Lower lobe of right lung (tissue), 2 donors: Measurements from ENCODE around the gene MAGI2. TPM values are rescaled to one million over a fixed set of nuclear protein-coding genes. Genes with fewer than 3 reads are reported as not detected.

Experiments
- ATAC-seq, 2 donors: fragments of 200-7000 bp; cut with Tn5 transposase; one replicate each; pipeline ENCODE4 v1.9.1; 2020 to 2022; ENCODE audit warnings: mild to moderate bottlenecking in 2 of 2, moderate library complexity in 2 of 2
- DNase-seq: peaks from one replicate; pipeline ENCODE4 v3.0.0-alpha.2; 2020
- H3K27ac ChIP-seq: fragments of 200-600 bp; one replicate; pipeline ENCODE4 v1.8.0; 2022
- H3K27me3 ChIP-seq: fragments of 200-600 bp; one replicate; pipeline ENCODE4 v1.8.0; 2022; ENCODE audit warnings: low read depth
- H3K36me3 ChIP-seq: fragments of 200-600 bp; one replicate; pipeline ENCODE4 v1.8.0; 2022; ENCODE audit warnings: mild to moderate bottlenecking
- H3K4me1 ChIP-seq: fragments of 200-600 bp; one replicate; pipeline ENCODE4 v1.8.0; 2022
- H3K4me3 ChIP-seq: fragments of 200-600 bp; one replicate; pipeline ENCODE4 v1.8.0; 2022; ENCODE audit warnings: mild to moderate bottlenecking
- H3K9me3 ChIP-seq: fragments of 200-600 bp; one replicate; pipeline ENCODE4 v1.8.0; 2022
- CTCF ChIP-seq: fragments of 200-600 bp; IDR thresholded peaks from one replicate; pipeline ENCODE4 v1.8.0; 2022; ENCODE audit warnings: antibody characterized with exemption, mild to moderate bottlenecking
- intact Hi-C: fragments of 100-400 bp; cut with DNase I; formaldehyde crosslinking; loops from one replicate; pipeline ENCODE4 v1.11.0; 2022
- total RNA-seq: library from RNA; stranded (reverse); fragmentation: NEBNext Ultra II Directional; extraction: Animal tissue kit (Norgen Biotek cat#: 25700); gene quantifications from one replicate; pipeline ENCODE4 v1.2.1, GENCODE V29; 2021
- donor health status: DM: no; HTN: yes; CAD: no; lungs with severe emphysema.

MAGI2 gene
- total RNA-seq, 1 donor from 2014 or later = 15.3 TPM

GRCh38 chr7:79130715-79131114 lies 322.8 kb downstream of the MAGI2 start:
- no peak overlapping the region for H3K4me3 ChIP-seq
- DNase-seq (no peak), ATAC-seq (no peak)
- H3K9me3 ChIP-seq = no peaks in the 10 kb centered on the region
- no peaks in the 10 kb centered on the region for H3K27me3 ChIP-seq
- intact Hi-C loops = no loop called here
- TF ChIP-seq CTCF = no peak
- no peak overlapping the region for H3K27ac ChIP-seq
- H3K36me3 ChIP-seq = no peaks in the 10 kb centered on the region
- no peaks in the 10 kb centered on the region for H3K4me1 ChIP-seq

- no peaks in the 10 kb centered on the region for H3K36me3 ChIP-seq
- no peak for TF ChIP-seq CTCF
- H3K27me3 ChIP-seq = no peaks in the 10 kb centered on the region
- H3K9me3 ChIP-seq = no peaks in the 10 kb centered on the region
- ATAC-seq (no peak), DNase-seq (no peak)
- no peak overlapping the region for H3K27ac ChIP-seq
- H3K4me1 ChIP-seq = no peaks in the 10 kb centered on the region
- intact Hi-C loops = no loop called here
- H3K4me3 ChIP-seq = no peak overlapping the region
Observed at GRCh38 chr7:79124331-79124730, 329.1 kb downstream of the MAGI2 start.

DNA sequence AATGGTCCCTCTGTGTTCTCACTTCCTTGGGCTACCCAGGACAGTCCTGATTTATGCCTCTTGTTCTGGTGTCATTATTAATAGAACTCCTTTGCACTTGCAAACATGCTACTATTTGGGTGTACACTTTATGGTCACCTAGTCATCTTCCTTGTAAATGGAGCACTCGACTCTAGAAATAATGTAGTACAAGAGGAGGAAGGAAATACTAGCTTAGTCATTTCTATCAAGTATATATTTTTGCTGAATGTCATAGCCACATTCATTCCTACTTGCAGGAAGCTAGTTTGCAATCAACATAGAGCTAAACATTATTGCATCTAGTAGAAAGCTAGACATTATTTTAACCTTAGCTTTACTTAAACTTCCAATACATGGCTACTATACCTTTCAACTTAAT lies 335.3 kb downstream of the MAGI2 start:
- Histone ChIP-seq H3K36me3 (no peaks in the 10 kb centered on the region), H3K27me3 (no peaks in the 10 kb centered on the region), H3K4me1 (no peaks in the 10 kb centered on the region), H3K9me3 (no peaks in the 10 kb centered on the region), H3K27ac (no peak overlapping the region), H3K4me3 (no peak overlapping the region)
- ATAC-seq = no peak
- intact Hi-C loops = no loop called here
- no peak for DNase-seq
- no peak for TF ChIP-seq CTCF

DNA sequence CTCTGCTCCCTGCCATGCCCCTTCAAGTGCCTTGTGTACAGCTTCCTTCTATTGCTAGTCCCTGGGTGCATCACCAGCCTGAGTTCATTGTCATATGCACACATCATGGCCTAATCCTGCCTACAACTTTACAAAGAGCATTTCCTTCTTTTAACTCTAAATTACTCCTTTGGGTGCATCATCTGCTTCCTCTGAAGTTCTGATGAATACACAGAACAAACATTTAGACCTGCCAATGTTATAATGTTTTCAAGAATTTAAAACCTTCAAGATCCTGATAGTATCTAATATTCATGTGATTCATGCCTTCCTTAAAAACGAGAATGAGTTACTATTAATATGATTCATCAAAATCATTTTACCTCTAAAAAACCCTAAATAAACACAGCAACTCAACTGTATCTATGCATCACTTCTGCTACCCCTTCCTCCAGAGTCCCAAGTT lies 357.1 kb downstream of the MAGI2 start:
- intact Hi-C loops = no loop called here
- TF ChIP-seq CTCF = no peak
- no peaks in the 10 kb centered on the region for H3K27me3 ChIP-seq
- ATAC-seq = no peak
- no peaks in the 10 kb centered on the region for H3K36me3 ChIP-seq
- no peak overlapping the region for H3K4me3 ChIP-seq
- no peaks in the 10 kb centered on the region for H3K9me3 ChIP-seq
- H3K4me1 ChIP-seq = no peaks in the 10 kb centered on the region
- DNase-seq = no peak
- H3K27ac ChIP-seq = no peak overlapping the region

DNA sequence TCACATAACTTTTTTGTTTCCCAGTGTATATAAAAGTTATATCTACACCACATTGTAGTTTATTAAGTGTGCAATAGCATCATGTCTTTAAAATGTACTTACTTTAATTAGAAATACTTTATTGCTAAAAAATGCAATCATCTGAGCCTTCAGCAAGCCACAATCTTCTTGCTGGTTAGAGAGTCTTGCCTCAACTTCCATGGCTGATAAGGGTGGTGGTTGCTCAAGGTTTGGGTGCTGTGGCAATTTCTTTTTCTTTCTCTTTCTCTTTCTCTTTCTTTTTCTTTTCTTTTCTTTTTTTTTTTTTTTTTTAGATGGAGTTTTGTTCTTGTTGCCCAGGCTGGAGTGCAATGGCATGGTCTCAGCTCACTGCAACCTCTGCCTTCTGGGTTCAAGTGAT lies 360.0 kb downstream of the MAGI2 start:
- intact Hi-C loops = no loop called here
- DNase-seq = no peak
- H3K4me1 ChIP-seq = no peaks in the 10 kb centered on the region
- no peak overlapping the region for H3K4me3 ChIP-seq
- no peak for TF ChIP-seq CTCF
- H3K9me3 ChIP-seq = peaks cover 1% of the 10 kb centered on the region
- no peak overlapping the region for H3K27ac ChIP-seq
- no peak for ATAC-seq
- no peaks in the 10 kb centered on the region for H3K27me3 ChIP-seq
- no peaks in the 10 kb centered on the region for H3K36me3 ChIP-seq

DNA sequence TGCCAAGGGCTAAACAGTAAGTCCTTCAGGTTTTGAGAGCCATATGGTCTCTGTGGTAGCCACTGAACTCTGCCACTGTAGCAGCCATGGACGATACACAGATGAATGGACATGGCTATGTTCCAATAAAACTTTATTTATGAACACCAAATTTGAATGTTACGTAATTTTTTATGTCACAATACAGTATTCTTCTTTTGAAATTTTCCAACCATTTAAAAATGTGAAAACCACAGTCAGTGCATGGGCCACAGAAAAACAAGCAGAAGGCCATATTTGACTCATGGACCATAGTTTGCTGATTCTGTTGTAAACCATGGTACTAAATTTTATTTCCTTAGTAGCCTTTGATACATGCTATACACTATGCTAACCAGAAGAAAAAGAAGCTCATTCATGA lies 361.8 kb downstream of the MAGI2 start:
- H3K4me3 ChIP-seq = no peak overlapping the region
- ATAC-seq = no peak
- DNase-seq = no peak
- H3K27ac ChIP-seq = no peak overlapping the region
- peaks cover 4% of the 10 kb centered on the region for H3K9me3 ChIP-seq
- H3K4me1 ChIP-seq = no peaks in the 10 kb centered on the region
- TF ChIP-seq CTCF = no peak
- intact Hi-C loops = no loop called here
- no peaks in the 10 kb centered on the region for H3K36me3 ChIP-seq
- no peaks in the 10 kb centered on the region for H3K27me3 ChIP-seq
